ENCODE measurements around the gene GBX1.
A peak's percentile ranks its signal among the peaks of the same experiment; 100 is the strongest.

Gene GBX1

DNA sequence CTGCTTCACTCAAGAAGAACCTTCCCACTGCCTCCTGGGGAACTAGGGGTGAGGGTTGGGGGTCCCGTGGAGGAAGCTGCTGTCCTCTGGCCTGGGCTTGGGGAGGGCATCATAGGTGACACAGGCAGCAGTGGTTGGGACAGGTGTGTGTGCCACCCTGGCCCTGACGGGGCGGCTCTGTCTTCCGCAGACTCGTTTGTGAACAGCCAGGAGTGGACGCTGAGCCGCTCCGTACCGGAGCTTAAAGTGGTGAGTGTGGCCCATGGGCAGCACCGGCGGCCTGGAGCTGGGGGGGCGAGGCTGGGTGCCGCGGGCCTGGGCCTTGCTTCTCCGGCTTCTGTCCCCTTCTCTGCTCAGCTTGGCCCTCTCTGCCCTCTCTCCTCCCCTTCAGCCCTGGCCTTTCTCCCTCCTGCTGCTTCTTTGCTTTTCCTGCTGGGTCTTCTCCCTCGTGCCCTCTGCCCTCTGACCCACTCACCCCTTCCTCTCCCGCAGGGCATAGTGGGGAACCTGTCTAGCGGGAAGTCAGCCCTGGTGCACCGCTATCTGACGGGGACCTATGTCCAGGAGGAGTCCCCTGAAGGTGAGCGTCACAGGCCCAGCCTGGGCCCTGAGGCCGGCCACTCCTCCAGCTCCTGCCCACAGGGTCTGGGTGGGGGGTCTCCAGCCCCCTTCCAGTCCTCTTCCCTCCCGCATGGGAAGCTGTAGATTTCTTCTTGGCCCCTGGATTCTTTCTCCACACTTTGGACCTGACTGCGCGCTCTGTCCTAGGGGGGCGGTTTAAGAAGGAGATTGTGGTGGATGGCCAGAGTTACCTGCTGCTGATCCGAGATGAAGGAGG is 50.7 kb downstream of the GBX1 start:
- no peak overlapping the region for H3K4me3 ChIP-seq (replicated peaks in 1 of 2; ENCODE audit: low read depth in 2 of 2, low read length in 2 of 2)
- TF ChIP-seq, protein P1, sequence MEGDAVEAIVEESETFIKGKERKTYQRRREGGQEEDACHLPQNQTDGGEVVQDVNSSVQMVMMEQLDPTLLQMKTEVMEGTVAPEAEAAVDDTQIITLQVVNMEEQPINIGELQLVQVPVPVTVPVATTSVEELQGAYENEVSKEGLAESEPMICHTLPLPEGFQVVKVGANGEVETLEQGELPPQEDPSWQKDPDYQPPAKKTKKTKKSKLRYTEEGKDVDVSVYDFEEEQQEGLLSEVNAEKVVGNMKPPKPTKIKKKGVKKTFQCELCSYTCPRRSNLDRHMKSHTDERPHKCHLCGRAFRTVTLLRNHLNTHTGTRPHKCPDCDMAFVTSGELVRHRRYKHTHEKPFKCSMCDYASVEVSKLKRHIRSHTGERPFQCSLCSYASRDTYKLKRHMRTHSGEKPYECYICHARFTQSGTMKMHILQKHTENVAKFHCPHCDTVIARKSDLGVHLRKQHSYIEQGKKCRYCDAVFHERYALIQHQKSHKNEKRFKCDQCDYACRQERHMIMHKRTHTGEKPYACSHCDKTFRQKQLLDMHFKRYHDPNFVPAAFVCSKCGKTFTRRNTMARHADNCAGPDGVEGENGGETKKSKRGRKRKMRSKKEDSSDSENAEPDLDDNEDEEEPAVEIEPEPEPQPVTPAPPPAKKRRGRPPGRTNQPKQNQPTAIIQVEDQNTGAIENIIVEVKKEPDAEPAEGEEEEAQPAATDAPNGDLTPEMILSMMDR (IDR thresholded peaks at IDR 0.05; ENCODE audit: low read depth, low read length) = no peak
- DNase-seq (ENCODE audit: low read depth in 2 of 2) = no peak

GRCh38 chr7:151115836-151116418 is 51.6 kb downstream of the GBX1 start:
- H3K4me3 ChIP-seq (replicated peaks in 1 of 2; ENCODE audit: low read depth in 2 of 2, low read length in 2 of 2) = no peak overlapping the region
- TF ChIP-seq, protein P1 (IDR thresholded peaks at IDR 0.05; ENCODE audit: low read depth, low read length) = no peak
- no peak for DNase-seq (ENCODE audit: low read depth in 2 of 2)

DNA sequence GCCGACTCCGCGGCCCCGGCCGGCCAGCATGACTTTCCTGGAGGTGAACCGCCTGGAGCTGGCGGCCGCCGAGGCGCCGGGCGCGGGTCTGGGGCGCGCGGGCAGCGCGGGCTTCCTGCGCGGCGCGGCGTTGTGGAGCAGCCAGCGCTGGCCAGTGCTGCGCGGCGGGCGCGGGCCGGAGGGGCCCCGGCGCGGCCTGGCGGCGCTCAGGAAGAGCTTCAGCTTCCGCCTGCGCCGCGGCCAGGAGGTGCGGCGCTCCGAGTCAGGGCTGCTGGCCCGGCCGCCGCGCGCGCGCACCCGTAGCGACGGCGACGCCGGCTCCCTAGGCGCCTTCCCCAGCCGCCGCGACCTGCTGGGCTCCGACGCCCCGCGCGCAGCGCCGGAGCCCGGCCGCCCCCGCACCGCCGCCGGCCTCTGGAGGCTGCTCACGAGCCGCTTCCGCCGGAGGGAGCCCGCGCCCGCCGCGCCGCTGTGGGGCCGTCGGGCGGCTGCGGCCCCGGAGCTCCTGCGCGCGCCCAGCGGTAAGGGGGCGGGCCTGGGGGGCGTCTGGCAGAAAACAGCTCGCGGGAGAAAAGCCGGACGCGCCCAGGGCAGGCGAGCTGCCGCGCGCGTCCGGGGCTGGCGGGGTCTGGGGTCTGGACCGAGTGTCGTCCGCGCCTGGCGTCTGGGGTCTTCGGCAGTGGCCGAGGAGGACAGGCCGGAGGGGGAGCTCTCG is 52.2 kb downstream of the GBX1 start:
- H3K4me3 ChIP-seq (replicated peaks in 1 of 2; ENCODE audit: low read depth in 2 of 2, low read length in 2 of 2) = no peak overlapping the region
- TF ChIP-seq, protein P1 (IDR thresholded peaks at IDR 0.05; ENCODE audit: low read depth, low read length) = no peak
- DNase-seq (ENCODE audit: low read depth in 2 of 2) = peak in 1 of 2 donors; percentile 37

GRCh38 chr7:151114151-151115090 is 53.1 kb downstream of the GBX1 start:
- no peak for DNase-seq (ENCODE audit: low read depth in 2 of 2)
- TF ChIP-seq, protein P1 (IDR thresholded peaks at IDR 0.05; ENCODE audit: low read depth, low read length) = no peak
- H3K4me3 ChIP-seq (replicated peaks in 1 of 2; ENCODE audit: low read depth in 2 of 2, low read length in 2 of 2) = no peak overlapping the region

- peak; percentile 48 to 72 for DNase-seq (ENCODE audit: low read depth in 2 of 2)
- TF ChIP-seq, protein P1 (IDR thresholded peaks at IDR 0.05; ENCODE audit: low read depth, low read length) = peak; percentile 2
- H3K4me3 ChIP-seq (replicated peaks in 1 of 2; ENCODE audit: low read depth in 2 of 2, low read length in 2 of 2) = no peak overlapping the region
Measured at GRCh38 chr7:151113344-151114150, 53.9 kb downstream of the GBX1 start.

All from cardiac fibroblast (primary cell).